ENCODE measurements around the gene FOS. TPM values are rescaled to one million over a fixed set of nuclear protein-coding genes. Genes with fewer than 3 reads are reported as not detected.

FOS gene
- total and polyA plus RNA-seq, 2 of the 13 experiments (the other 11 are each of a cell fraction or from before 2014, with no cell fraction given): 15.9 to 24.2 TPM

- TF ChIP-seq KIAA2018 (CRISPR knock-in tag; IDR thresholded peaks at IDR 0.05; ENCODE audit: borderline replicate concordance) (peak; percentile 36; the same call in 1 of the 2 replicates), ZBTB7A (CRISPR knock-in tag; IDR thresholded peaks at IDR 0.05) (0 out of 2 replicates have a peak, but pooled peaks have one; percentile 33), CENPX (CRISPR knock-in tag; IDR thresholded peaks at IDR 0.05) (no peak), HOXA5 (CRISPR knock-in tag; IDR thresholded peaks at IDR 0.05) (0 out of 2 replicates have a peak, but pooled peaks have one; percentile 61), PRDM10 (CRISPR knock-in tag; IDR thresholded peaks at IDR 0.05; ENCODE audit: low read depth) (peak; percentile 98), ZNF547 (CRISPR knock-in tag; IDR thresholded peaks at IDR 0.05) (peak; percentile 91), ZMAT3 (CRISPR knock-in tag; conservative IDR thresholded peaks at IDR 0.05) (0 out of 2 replicates have a peak, but pooled peaks have one; percentile 23), RFXAP (CRISPR knock-in tag; IDR thresholded peaks at IDR 0.05; ENCODE audit: borderline replicate concordance) (peak; percentile 45; the same call in 1 of the 2 replicates), NFKBIZ (CRISPR knock-in tag; IDR thresholded peaks at IDR 0.05) (0 out of 2 replicates have a peak, but pooled peaks have one; percentile 1), ZNF513 (CRISPR knock-in tag; conservative IDR thresholded peaks at IDR 0.05) (no peak), FOXK2 (IDR thresholded peaks at IDR 0.05) (peak; percentile 99), MXD1 (CRISPR knock-in tag; IDR thresholded peaks at IDR 0.05) (0 out of 2 replicates have a peak, but pooled peaks have one; percentile 18), SRY (CRISPR knock-in tag; IDR thresholded peaks at IDR 0.05) (peak; percentile 82), ZNF264 (CRISPR knock-in tag; IDR thresholded peaks at IDR 0.05) (0 out of 2 replicates have a peak, but pooled peaks have one; percentile 35), HDAC6 (IDR thresholded peaks at IDR 0.05; ENCODE audit: low read depth, low read length) (0 out of 2 replicates have a peak, but pooled peaks have one; percentile 69)
Measured at GRCh38 chr14:75278422-75279152, at the start of gene FOS (continued).
